Stimulated activated effector memory CD8-positive, alpha-beta T cell treated with anti-CD3 and anti-CD28 coated beads, Interleukin-12 subunit alpha, Interleukin-12 subunit beta, amount 100 ng/mL, for 72 hours (primary cell): ENCODE results near the gene SLC25A21.
"Not testable (repeated sequence)": the region's sequence is repeated elsewhere in the genome, so short reads cannot be mapped to it uniquely, and the experiment has no call there.

Source experiments
- ATAC-seq: fragments of 150-1000 bp; cut with Tn5 transposase; 2 replicates; pipeline ENCODE4 v1.10.0; 2021
- DNase-seq, 2 donors: peaks; one replicate each; pipeline ENCODE4 v3.0.0; 2021 to 2022; ENCODE audit warnings: low spot score in 2 of 2
- H3K27ac Mint-ChIP-seq: one replicate; pipeline ENCODE4 v1.8.0; 2022; ENCODE audit warnings: mild to moderate bottlenecking, mixed read lengths
- H3K36me3 Mint-ChIP-seq: one replicate; pipeline ENCODE4 v1.8.0; 2022; ENCODE audit warnings: mild to moderate bottlenecking, mixed read lengths
- H3K4me1 Mint-ChIP-seq: one replicate; pipeline ENCODE4 v1.8.0; 2022; ENCODE audit warnings: mixed read lengths
- H3K4me3 Mint-ChIP-seq: one replicate; pipeline ENCODE4 v1.8.0; 2022; ENCODE audit warnings: mild to moderate bottlenecking, mixed read lengths
- H3K9me3 Mint-ChIP-seq: one replicate; pipeline ENCODE4 v1.8.0; 2022; ENCODE audit warnings: mixed read lengths

SLC25A21 gene

GRCh38 chr14:36713960-36714703 lies 458.3 kb downstream of the SLC25A21 start:
- Mint-ChIP-seq H3K36me3 (no peaks in the 10 kb centered on the region), H3K4me1 (no peaks in the 10 kb centered on the region), H3K9me3 (no peaks in the 10 kb centered on the region), H3K27ac (no peak overlapping the region), H3K4me3 (no peak overlapping the region)
- no peak for ATAC-seq
- no peak for DNase-seq

GRCh38 chr14:36707570-36707969 lies 464.8 kb downstream of the SLC25A21 start:
- DNase-seq, result no peak
- H3K27ac Mint-ChIP-seq, result no peak overlapping the region
- ATAC-seq, result no peak
- no peaks in the 10 kb centered on the region for H3K9me3 Mint-ChIP-seq
- no peak overlapping the region for H3K4me3 Mint-ChIP-seq
- no peaks in the 10 kb centered on the region for H3K36me3 Mint-ChIP-seq
- H3K4me1 Mint-ChIP-seq, result no peaks in the 10 kb centered on the region

- no peak overlapping the region for H3K27ac Mint-ChIP-seq
These were observed 469.9 kb downstream of the SLC25A21 start for GRCh38 chr14:36702474-36702873.

GRCh38 chr14:36701132-36701531 lies 471.3 kb downstream of the SLC25A21 start:
- DNase-seq (no peak), ATAC-seq (no peak)
- H3K36me3 Mint-ChIP-seq, result no peaks in the 10 kb centered on the region
- H3K4me3 Mint-ChIP-seq, result no peak overlapping the region
- H3K27ac Mint-ChIP-seq, result no peak overlapping the region
- peaks cover 4% of the 10 kb centered on the region for H3K9me3 Mint-ChIP-seq
- no peaks in the 10 kb centered on the region for H3K4me1 Mint-ChIP-seq

More at GRCh38 chr14:36702474-36702873, 469.9 kb downstream of the SLC25A21 start:
- Mint-ChIP-seq H3K4me3 (no peak overlapping the region), H3K9me3 (peaks cover 4% of the 10 kb centered on the region), H3K36me3 (no peaks in the 10 kb centered on the region), H3K4me1 (no peaks in the 10 kb centered on the region)
- ATAC-seq (no peak), DNase-seq (no peak)

GRCh38 chr14:36700651-36701050 lies 471.8 kb downstream of the SLC25A21 start:
- Mint-ChIP-seq H3K4me3 (no peak overlapping the region), H3K9me3 (peaks cover 4% of the 10 kb centered on the region), H3K27ac (no peak overlapping the region), H3K36me3 (no peaks in the 10 kb centered on the region), H3K4me1 (no peaks in the 10 kb centered on the region)
- ATAC-seq (no peak), DNase-seq (no peak)

GRCh38 chr14:36699420-36699819 lies 473.0 kb downstream of the SLC25A21 start:
- not testable (repeated sequence) for H3K36me3 Mint-ChIP-seq, H3K4me1 Mint-ChIP-seq, DNase-seq, H3K9me3 Mint-ChIP-seq, H3K27ac Mint-ChIP-seq, H3K4me3 Mint-ChIP-seq, ATAC-seq

GRCh38 chr14:36690311-36691040 lies 481.9 kb downstream of the SLC25A21 start:
- no peaks in the 10 kb centered on the region for H3K4me1 Mint-ChIP-seq
- H3K4me3 Mint-ChIP-seq, result no peak overlapping the region
- DNase-seq (no peak), ATAC-seq (no peak)
- peaks cover 9% of the 10 kb centered on the region for H3K9me3 Mint-ChIP-seq
- H3K27ac Mint-ChIP-seq, result no peak overlapping the region
- H3K36me3 Mint-ChIP-seq, result no peaks in the 10 kb centered on the region

GRCh38 chr14:36684946-36685345 lies 487.5 kb downstream of the SLC25A21 start:
- ATAC-seq (no peak), DNase-seq (no peak)
- no peaks in the 10 kb centered on the region for H3K4me1 Mint-ChIP-seq
- H3K4me3 Mint-ChIP-seq, result no peak overlapping the region
- H3K36me3 Mint-ChIP-seq, result no peaks in the 10 kb centered on the region
- H3K9me3 Mint-ChIP-seq, result peaks cover 13% of the 10 kb centered on the region
- no peak overlapping the region for H3K27ac Mint-ChIP-seq

- no peak for ATAC-seq
- no peak for DNase-seq
- H3K9me3 Mint-ChIP-seq, result peaks cover 10% of the 10 kb centered on the region
- no peak overlapping the region for H3K4me3 Mint-ChIP-seq
- no peaks in the 10 kb centered on the region for H3K4me1 Mint-ChIP-seq
- H3K36me3 Mint-ChIP-seq, result no peaks in the 10 kb centered on the region
- H3K27ac Mint-ChIP-seq, result no peak overlapping the region
These were observed 489.2 kb downstream of the SLC25A21 start for GRCh38 chr14:36683083-36683724.

GRCh38 chr14:36682338-36682737 lies 490.1 kb downstream of the SLC25A21 start:
- H3K9me3 Mint-ChIP-seq, result peaks cover 4% of the 10 kb centered on the region
- no peak overlapping the region for H3K27ac Mint-ChIP-seq
- no peak for ATAC-seq
- no peaks in the 10 kb centered on the region for H3K4me1 Mint-ChIP-seq
- H3K36me3 Mint-ChIP-seq, result no peaks in the 10 kb centered on the region
- no peak overlapping the region for H3K4me3 Mint-ChIP-seq
- DNase-seq, result no peak

- ATAC-seq (no peak), DNase-seq (no peak)
- Mint-ChIP-seq H3K4me3 (no peak overlapping the region), H3K36me3 (no peaks in the 10 kb centered on the region), H3K9me3 (no peaks in the 10 kb centered on the region), H3K27ac (no peak overlapping the region), H3K4me1 (no peaks in the 10 kb centered on the region)
These were observed 496.2 kb downstream of the SLC25A21 start for GRCh38 chr14:36676236-36676635.

GRCh38 chr14:36675581-36675980 lies 496.8 kb downstream of the SLC25A21 start:
- no peak overlapping the region for H3K27ac Mint-ChIP-seq
- no peak for DNase-seq
- no peaks in the 10 kb centered on the region for H3K4me1 Mint-ChIP-seq
- no peaks in the 10 kb centered on the region for H3K9me3 Mint-ChIP-seq
- H3K4me3 Mint-ChIP-seq, result no peak overlapping the region
- H3K36me3 Mint-ChIP-seq, result no peaks in the 10 kb centered on the region
- ATAC-seq, result no peak

- H3K4me3 Mint-ChIP-seq, result no peak overlapping the region
- H3K27ac Mint-ChIP-seq, result no peak overlapping the region
- no peaks in the 10 kb centered on the region for H3K9me3 Mint-ChIP-seq
These were observed 497.7 kb downstream of the SLC25A21 start for GRCh38 chr14:36674659-36675058.

GRCh38 chr14:36672095-36672494 lies 500.3 kb downstream of the SLC25A21 start:
- H3K36me3 Mint-ChIP-seq, result no peaks in the 10 kb centered on the region
- no peaks in the 10 kb centered on the region for H3K9me3 Mint-ChIP-seq
- DNase-seq (no peak), ATAC-seq (no peak)
- H3K4me1 Mint-ChIP-seq, result no peaks in the 10 kb centered on the region
- no peak overlapping the region for H3K4me3 Mint-ChIP-seq
- H3K27ac Mint-ChIP-seq, result no peak overlapping the region

More at GRCh38 chr14:36674659-36675058, 497.7 kb downstream of the SLC25A21 start:
- Mint-ChIP-seq H3K4me1 (no peaks in the 10 kb centered on the region), H3K36me3 (no peaks in the 10 kb centered on the region)
- ATAC-seq, result no peak
- no peak for DNase-seq

GRCh38 chr14:36671149-36671548 lies 501.3 kb downstream of the SLC25A21 start:
- Mint-ChIP-seq H3K27ac (no peak overlapping the region), H3K4me3 (no peak overlapping the region), H3K4me1 (no peaks in the 10 kb centered on the region), H3K9me3 (no peaks in the 10 kb centered on the region), H3K36me3 (no peaks in the 10 kb centered on the region)
- ATAC-seq, result no peak
- DNase-seq, result no peak

GRCh38 chr14:36667679-36668078 lies 504.7 kb downstream of the SLC25A21 start:
- ATAC-seq, result no peak
- Mint-ChIP-seq H3K4me3 (no peak overlapping the region), H3K27ac (no peak overlapping the region), H3K4me1 (peaks cover 15% of the 10 kb centered on the region), H3K9me3 (no peaks in the 10 kb centered on the region), H3K36me3 (peaks cover 7% of the 10 kb centered on the region)
- DNase-seq, result no peak
